Measurements from ENCODE around the gene FASN. TPM values are rescaled to one million over a fixed set of nuclear protein-coding genes. Genes with fewer than 3 reads are reported as not detected.
A peak's percentile ranks its signal among the peaks of the same experiment; 100 is the strongest.

Gene FASN
- total and polyA plus RNA-seq, 2 of the 13 experiments (the other 11 are each of a cell fraction or from before 2014, with no cell fraction given) = 51.7 to 101 TPM

DNA sequence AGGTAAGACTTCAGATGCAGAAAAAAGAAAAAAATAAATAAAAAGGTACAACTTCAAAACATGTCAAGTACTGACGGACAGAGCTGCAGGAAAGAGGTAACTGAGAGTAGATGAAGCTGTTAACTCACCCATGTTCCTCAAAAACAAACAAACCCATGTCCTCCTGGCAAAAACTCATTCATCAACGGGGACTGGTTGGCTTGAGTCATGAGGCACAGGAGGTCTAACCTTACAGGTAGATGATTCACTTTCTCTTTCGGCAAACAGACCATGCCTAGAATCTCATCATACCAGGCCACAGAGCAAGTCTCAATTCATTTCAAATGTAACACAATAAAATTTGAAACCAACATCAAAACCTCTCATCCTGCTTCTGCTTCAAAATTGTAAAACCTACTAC is 12.3 kb upstream of the FASN start (continued):
- TF ChIP-seq, protein P1, sequence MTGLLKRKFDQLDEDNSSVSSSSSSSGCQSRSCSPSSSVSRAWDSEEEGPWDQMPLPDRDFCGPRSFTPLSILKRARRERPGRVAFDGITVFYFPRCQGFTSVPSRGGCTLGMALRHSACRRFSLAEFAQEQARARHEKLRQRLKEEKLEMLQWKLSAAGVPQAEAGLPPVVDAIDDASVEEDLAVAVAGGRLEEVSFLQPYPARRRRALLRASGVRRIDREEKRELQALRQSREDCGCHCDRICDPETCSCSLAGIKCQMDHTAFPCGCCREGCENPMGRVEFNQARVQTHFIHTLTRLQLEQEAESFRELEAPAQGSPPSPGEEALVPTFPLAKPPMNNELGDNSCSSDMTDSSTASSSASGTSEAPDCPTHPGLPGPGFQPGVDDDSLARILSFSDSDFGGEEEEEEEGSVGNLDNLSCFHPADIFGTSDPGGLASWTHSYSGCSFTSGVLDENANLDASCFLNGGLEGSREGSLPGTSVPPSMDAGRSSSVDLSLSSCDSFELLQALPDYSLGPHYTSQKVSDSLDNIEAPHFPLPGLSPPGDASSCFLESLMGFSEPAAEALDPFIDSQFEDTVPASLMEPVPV (CRISPR knock-in tag; IDR thresholded peaks at IDR 0.05) = no peak
- TF ChIP-seq ZNF616 (CRISPR knock-in tag; IDR thresholded peaks at IDR 0.05; ENCODE audit: low read depth) = 0 out of 2 replicates have a peak, but pooled peaks have one; percentile 41
- TF ChIP-seq RBFOX2 (IDR thresholded peaks at IDR 0.05; ENCODE audit: low read depth, low read length) = no peak
- no peak for TF ChIP-seq ZNF570 (CRISPR knock-in tag; IDR thresholded peaks at IDR 0.05; ENCODE audit: borderline replicate concordance)
- TF ChIP-seq RARA (CRISPR knock-in tag; IDR thresholded peaks at IDR 0.05) = 0 out of 2 replicates have a peak, but pooled peaks have one; percentile 7
- TF ChIP-seq ZNF34 (CRISPR knock-in tag; IDR thresholded peaks at IDR 0.05; ENCODE audit: borderline replicate concordance) = no peak
- TF ChIP-seq, protein P2, sequence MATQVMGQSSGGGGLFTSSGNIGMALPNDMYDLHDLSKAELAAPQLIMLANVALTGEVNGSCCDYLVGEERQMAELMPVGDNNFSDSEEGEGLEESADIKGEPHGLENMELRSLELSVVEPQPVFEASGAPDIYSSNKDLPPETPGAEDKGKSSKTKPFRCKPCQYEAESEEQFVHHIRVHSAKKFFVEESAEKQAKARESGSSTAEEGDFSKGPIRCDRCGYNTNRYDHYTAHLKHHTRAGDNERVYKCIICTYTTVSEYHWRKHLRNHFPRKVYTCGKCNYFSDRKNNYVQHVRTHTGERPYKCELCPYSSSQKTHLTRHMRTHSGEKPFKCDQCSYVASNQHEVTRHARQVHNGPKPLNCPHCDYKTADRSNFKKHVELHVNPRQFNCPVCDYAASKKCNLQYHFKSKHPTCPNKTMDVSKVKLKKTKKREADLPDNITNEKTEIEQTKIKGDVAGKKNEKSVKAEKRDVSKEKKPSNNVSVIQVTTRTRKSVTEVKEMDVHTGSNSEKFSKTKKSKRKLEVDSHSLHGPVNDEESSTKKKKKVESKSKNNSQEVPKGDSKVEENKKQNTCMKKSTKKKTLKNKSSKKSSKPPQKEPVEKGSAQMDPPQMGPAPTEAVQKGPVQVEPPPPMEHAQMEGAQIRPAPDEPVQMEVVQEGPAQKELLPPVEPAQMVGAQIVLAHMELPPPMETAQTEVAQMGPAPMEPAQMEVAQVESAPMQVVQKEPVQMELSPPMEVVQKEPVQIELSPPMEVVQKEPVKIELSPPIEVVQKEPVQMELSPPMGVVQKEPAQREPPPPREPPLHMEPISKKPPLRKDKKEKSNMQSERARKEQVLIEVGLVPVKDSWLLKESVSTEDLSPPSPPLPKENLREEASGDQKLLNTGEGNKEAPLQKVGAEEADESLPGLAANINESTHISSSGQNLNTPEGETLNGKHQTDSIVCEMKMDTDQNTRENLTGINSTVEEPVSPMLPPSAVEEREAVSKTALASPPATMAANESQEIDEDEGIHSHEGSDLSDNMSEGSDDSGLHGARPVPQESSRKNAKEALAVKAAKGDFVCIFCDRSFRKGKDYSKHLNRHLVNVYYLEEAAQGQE (IDR thresholded peaks at IDR 0.05; ENCODE audit: borderline replicate concordance in 1 of 2, low read depth in 1 of 2, low read length in 2 of 2) = no peak
- no peak for TF ChIP-seq ATM (IDR thresholded peaks at IDR 0.05; ENCODE audit: borderline replicate concordance)
- no peak for TF ChIP-seq ZNF557 (CRISPR knock-in tag; IDR thresholded peaks at IDR 0.05)
- TF ChIP-seq, protein P3, sequence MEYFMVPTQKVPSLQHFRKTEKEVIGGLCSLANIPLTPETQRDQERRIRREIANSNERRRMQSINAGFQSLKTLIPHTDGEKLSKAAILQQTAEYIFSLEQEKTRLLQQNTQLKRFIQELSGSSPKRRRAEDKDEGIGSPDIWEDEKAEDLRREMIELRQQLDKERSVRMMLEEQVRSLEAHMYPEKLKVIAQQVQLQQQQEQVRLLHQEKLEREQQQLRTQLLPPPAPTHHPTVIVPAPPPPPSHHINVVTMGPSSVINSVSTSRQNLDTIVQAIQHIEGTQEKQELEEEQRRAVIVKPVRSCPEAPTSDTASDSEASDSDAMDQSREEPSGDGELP (IDR thresholded peaks at IDR 0.05; ENCODE audit: borderline replicate concordance, low read depth) = no peak
- 0 out of 2 replicates have a peak, but pooled peaks have one; percentile 14 for TF ChIP-seq ZNF644 (CRISPR knock-in tag; IDR thresholded peaks at IDR 0.05; ENCODE audit: low read depth)
- no peak for TF ChIP-seq SP140L (CRISPR knock-in tag; IDR thresholded peaks at IDR 0.05; ENCODE audit: borderline replicate concordance)
- TF ChIP-seq ASH2L (IDR thresholded peaks at IDR 0.05; ENCODE audit: insufficient read length, low read depth, low read length) = no peak
- TF ChIP-seq MED13 (CRISPR knock-in tag; IDR thresholded peaks at IDR 0.05) = no peak
- no peak for TF ChIP-seq ZNF749 (CRISPR knock-in tag; IDR thresholded peaks at IDR 0.05; ENCODE audit: borderline replicate concordance)
- TF ChIP-seq ZFX (CRISPR knock-in tag; IDR thresholded peaks at IDR 0.05; ENCODE audit: low read depth) = no peak
- TF ChIP-seq ZNF660 (CRISPR knock-in tag; IDR thresholded peaks at IDR 0.05; ENCODE audit: borderline replicate concordance, low read depth) = no peak
- TF ChIP-seq RORA (CRISPR knock-in tag; IDR thresholded peaks at IDR 0.05) = no peak
- TF ChIP-seq, protein P4, sequence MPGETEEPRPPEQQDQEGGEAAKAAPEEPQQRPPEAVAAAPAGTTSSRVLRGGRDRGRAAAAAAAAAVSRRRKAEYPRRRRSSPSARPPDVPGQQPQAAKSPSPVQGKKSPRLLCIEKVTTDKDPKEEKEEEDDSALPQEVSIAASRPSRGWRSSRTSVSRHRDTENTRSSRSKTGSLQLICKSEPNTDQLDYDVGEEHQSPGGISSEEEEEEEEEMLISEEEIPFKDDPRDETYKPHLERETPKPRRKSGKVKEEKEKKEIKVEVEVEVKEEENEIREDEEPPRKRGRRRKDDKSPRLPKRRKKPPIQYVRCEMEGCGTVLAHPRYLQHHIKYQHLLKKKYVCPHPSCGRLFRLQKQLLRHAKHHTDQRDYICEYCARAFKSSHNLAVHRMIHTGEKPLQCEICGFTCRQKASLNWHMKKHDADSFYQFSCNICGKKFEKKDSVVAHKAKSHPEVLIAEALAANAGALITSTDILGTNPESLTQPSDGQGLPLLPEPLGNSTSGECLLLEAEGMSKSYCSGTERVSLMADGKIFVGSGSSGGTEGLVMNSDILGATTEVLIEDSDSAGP (CRISPR knock-in tag; IDR thresholded peaks at IDR 0.05; ENCODE audit: borderline replicate concordance) = no peak
- TF ChIP-seq ETV5 (CRISPR knock-in tag; IDR thresholded peaks at IDR 0.05; ENCODE audit: borderline replicate concordance) = no peak

Measured in HepG2 (cell line).